ENCODE results near the gene RGS14. TPM values are rescaled to one million over a fixed set of nuclear protein-coding genes. Genes with fewer than 3 reads are reported as not detected.

RGS14 gene
- total and polyA plus RNA-seq, 8 donors, result 4.2 to 100 (median 19.0) TPM; not detected in 1

DNA sequence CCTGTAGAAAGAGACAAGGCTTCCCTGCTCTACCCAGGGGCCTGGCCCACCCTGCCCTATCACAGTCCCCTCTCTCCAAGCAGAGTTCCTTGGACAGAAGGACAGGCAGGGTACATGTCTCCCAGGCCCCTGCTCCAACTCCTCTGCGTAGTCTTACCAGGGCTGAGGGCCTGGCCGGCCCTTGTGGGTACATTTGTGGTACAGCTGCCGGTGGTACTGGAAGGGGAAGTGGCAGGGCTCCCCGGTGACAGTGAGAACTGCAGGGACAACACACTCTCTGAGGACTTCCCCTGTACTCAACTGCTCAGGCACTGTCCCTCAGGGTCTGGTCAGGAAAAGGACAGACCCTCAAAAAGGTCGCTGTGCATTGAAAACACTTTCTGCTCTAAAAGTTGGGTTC lies 48.1 kb downstream of the RGS14 start:
- Histone ChIP-seq H3K27ac (peak overlapping the region in 1 of 5 donors; percentile 14), H3K4me1 (peaks cover 22 to 39% (median 33%) of the 10 kb centered on the region in 4 donors), H3K27me3 (peaks cover 6 to 43% (median 31%) of the 10 kb centered on the region in 3 donors), H3K36me3 (no peaks in the 10 kb centered on the region), H3K4me3 (no peak overlapping the region), H3K9me3 (no peaks in the 10 kb centered on the region)
- whole genome bisulfite sequencing, 5 donors, result 65 to 84% (median 77%) methylated on average over 2 to 5 of the region's 5 CpGs
- TF ChIP-seq POLR2A (IDR thresholded peaks at IDR 0.05) (no peak), POLR2AphosphoS5 (IDR thresholded peaks at IDR 0.05) (no peak), EP300 (IDR thresholded peaks at IDR 0.05) (no peak)
- TF ChIP-seq, protein P1, sequence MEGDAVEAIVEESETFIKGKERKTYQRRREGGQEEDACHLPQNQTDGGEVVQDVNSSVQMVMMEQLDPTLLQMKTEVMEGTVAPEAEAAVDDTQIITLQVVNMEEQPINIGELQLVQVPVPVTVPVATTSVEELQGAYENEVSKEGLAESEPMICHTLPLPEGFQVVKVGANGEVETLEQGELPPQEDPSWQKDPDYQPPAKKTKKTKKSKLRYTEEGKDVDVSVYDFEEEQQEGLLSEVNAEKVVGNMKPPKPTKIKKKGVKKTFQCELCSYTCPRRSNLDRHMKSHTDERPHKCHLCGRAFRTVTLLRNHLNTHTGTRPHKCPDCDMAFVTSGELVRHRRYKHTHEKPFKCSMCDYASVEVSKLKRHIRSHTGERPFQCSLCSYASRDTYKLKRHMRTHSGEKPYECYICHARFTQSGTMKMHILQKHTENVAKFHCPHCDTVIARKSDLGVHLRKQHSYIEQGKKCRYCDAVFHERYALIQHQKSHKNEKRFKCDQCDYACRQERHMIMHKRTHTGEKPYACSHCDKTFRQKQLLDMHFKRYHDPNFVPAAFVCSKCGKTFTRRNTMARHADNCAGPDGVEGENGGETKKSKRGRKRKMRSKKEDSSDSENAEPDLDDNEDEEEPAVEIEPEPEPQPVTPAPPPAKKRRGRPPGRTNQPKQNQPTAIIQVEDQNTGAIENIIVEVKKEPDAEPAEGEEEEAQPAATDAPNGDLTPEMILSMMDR (IDR thresholded peaks at IDR 0.05), result no peak
- intact Hi-C loops (cut with DNase I; ENCODE audit: low total_unique reads), result no loop called here
- DNase-seq, result no peak

DNA sequence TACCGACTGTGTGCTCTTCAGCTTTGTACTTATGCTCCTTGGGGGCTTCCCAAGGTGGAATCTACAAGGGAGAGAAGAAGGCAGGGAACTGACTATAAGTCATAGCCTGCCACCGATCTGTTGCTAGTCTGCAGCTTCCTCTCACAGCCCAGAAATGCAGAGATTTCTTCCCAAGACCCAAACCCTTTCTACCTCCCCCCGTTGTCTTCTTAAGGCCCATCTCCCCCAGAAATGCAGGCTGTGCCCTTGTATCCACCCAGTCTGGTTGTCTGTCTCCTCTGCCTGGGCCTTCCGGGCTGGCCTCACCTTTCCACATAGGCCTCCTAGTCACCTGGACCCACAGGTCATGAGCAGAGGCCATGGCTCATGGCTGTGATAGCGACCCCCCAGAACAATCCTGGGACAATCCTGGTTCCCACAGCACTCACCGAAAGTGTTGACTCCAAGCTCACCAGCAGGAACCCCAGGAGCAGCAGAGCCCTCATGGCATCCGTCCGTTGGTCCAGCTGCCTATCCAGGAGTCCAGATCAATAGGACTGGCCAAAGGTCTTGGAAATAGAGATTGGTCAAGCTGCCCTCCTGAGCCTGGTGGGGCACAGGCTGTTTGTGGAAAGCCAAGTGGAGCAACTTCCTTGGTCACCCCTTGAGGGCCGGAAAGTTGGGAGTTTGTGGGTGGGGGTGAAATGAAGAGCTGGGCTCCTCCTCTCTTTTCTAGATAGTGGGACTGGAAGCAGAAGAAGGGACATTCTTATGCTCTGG lies 51.5 kb downstream of the RGS14 start, which contains the start of gene F12:
F12 (minus strand) TSS at position 522 of the 759 bp plus-strand sequence; CDS start at position 485, 37 bp downstream.
- intact Hi-C loops (cut with DNase I; ENCODE audit: low total_unique reads), result no loop called here
- TF ChIP-seq, protein P1 (IDR thresholded peaks at IDR 0.05), result no peak
- TF ChIP-seq POLR2A (IDR thresholded peaks at IDR 0.05), result no peak
- TF ChIP-seq EP300 (IDR thresholded peaks at IDR 0.05), result no peak
- TF ChIP-seq POLR2AphosphoS5 (IDR thresholded peaks at IDR 0.05), result no peak
- no peak for DNase-seq
- Histone ChIP-seq H3K27me3 (peaks cover 0 to 9% (median 0%) of the 10 kb centered on the region in 3 donors), H3K27ac (no peak within 1 kb of the TSS), H3K4me1 (peaks cover under 1 to 16% (median 9%) of the 10 kb centered on the region in 4 donors), H3K36me3 (no peaks in the 10 kb centered on the region), H3K9me3 (no peaks in the 10 kb centered on the region), H3K4me3 (no peak within 1 kb of the TSS)
- WGBS, 5 donors, result 87 to 92% (median 90%) methylated on average over 9 of the region's 9 CpGs

- Histone ChIP-seq H3K27ac (no peak overlapping the region), H3K27me3 (no peaks in the 10 kb centered on the region), H3K4me1 (peaks cover 0 to 3% (median 0%) of the 10 kb centered on the region in 4 donors), H3K36me3 (no peaks in the 10 kb centered on the region), H3K4me3 (no peak overlapping the region), H3K9me3 (no peaks in the 10 kb centered on the region)
- TF ChIP-seq, protein P1 (IDR thresholded peaks at IDR 0.05), result no peak
- TF ChIP-seq EP300 (IDR thresholded peaks at IDR 0.05) (no peak), POLR2AphosphoS5 (IDR thresholded peaks at IDR 0.05) (no peak), POLR2A (IDR thresholded peaks at IDR 0.05) (no peak)
- no peak for DNase-seq
- intact Hi-C loops (cut with DNase I; ENCODE audit: low total_unique reads), result no loop called here
- WGBS, 5 donors, result 74 to 82% (median 79%) methylated on average over 3 of the region's 3 CpGs
Measured at GRCh38 chr5:177410575-177410974, 52.9 kb downstream of the RGS14 start.

- Histone ChIP-seq H3K36me3 (no peaks in the 10 kb centered on the region), H3K27ac (peak overlapping the region in 1 of 5 donors; percentile 60)
- 60 to 72% (median 63%) methylated on average over 8 of the region's 8 CpGs for WGBS, 5 donors
Measured at GRCh38 chr5:177412603-177413233, 55.0 kb downstream of the RGS14 start.

More at GRCh38 chr5:177412603-177413233, 55.0 kb downstream of the RGS14 start:
- TF ChIP-seq POLR2A (IDR thresholded peaks at IDR 0.05) (no peak), POLR2AphosphoS5 (IDR thresholded peaks at IDR 0.05) (no peak), EP300 (IDR thresholded peaks at IDR 0.05) (no peak)
- TF ChIP-seq, protein P1 (IDR thresholded peaks at IDR 0.05), result no peak
- Histone ChIP-seq H3K4me3 (no peak overlapping the region), H3K27me3 (no peaks in the 10 kb centered on the region), H3K9me3 (no peaks in the 10 kb centered on the region), H3K4me1 (peaks cover 0 to 6% (median 0%) of the 10 kb centered on the region in 4 donors)
- intact Hi-C loops (cut with DNase I; ENCODE audit: low total_unique reads), result no loop called here
- DNase-seq, result no peak
